Measurements from ENCODE around the gene SRPK2. TPM values are rescaled to one million over a fixed set of nuclear protein-coding genes. Genes with fewer than 3 reads are reported as not detected.

SRPK2 gene
- total RNA-seq, 1 donor from 2014 or later, result 70.5 TPM

GRCh38 chr7:105136221-105136620, 252.5 kb downstream of the SRPK2 start:
- Mint-ChIP-seq H3K36me3 (ENCODE audit: low read depth, unreplicated experiment) (peaks cover 26% of the 10 kb centered on the region), H3K4me3 (ENCODE audit: unreplicated experiment) (no peak overlapping the region), H3K27ac (ENCODE audit: unreplicated experiment) (no peak overlapping the region), H3K9me3 (ENCODE audit: unreplicated experiment) (no peaks in the 10 kb centered on the region), H3K27me3 (ENCODE audit: unreplicated experiment) (peaks cover 7% of the 10 kb centered on the region), H3K4me1 (ENCODE audit: unreplicated experiment) (peaks cover 26% of the 10 kb centered on the region)
- TF ChIP-seq, protein P1, sequence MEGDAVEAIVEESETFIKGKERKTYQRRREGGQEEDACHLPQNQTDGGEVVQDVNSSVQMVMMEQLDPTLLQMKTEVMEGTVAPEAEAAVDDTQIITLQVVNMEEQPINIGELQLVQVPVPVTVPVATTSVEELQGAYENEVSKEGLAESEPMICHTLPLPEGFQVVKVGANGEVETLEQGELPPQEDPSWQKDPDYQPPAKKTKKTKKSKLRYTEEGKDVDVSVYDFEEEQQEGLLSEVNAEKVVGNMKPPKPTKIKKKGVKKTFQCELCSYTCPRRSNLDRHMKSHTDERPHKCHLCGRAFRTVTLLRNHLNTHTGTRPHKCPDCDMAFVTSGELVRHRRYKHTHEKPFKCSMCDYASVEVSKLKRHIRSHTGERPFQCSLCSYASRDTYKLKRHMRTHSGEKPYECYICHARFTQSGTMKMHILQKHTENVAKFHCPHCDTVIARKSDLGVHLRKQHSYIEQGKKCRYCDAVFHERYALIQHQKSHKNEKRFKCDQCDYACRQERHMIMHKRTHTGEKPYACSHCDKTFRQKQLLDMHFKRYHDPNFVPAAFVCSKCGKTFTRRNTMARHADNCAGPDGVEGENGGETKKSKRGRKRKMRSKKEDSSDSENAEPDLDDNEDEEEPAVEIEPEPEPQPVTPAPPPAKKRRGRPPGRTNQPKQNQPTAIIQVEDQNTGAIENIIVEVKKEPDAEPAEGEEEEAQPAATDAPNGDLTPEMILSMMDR (IDR thresholded peaks at IDR 0.05; ENCODE audit: unreplicated experiment), result no peak
- DNase-seq (ENCODE audit: low spot score), result no peak

GRCh38 chr7:105133986-105134655, 254.6 kb downstream of the SRPK2 start:
- Mint-ChIP-seq H3K27ac (ENCODE audit: unreplicated experiment) (no peak overlapping the region), H3K4me3 (ENCODE audit: unreplicated experiment) (no peak overlapping the region), H3K27me3 (ENCODE audit: unreplicated experiment) (peaks cover 7% of the 10 kb centered on the region), H3K9me3 (ENCODE audit: unreplicated experiment) (no peaks in the 10 kb centered on the region), H3K36me3 (ENCODE audit: low read depth, unreplicated experiment) (peaks cover 23% of the 10 kb centered on the region), H3K4me1 (ENCODE audit: unreplicated experiment) (peaks cover 25% of the 10 kb centered on the region)
- TF ChIP-seq, protein P1 (IDR thresholded peaks at IDR 0.05; ENCODE audit: unreplicated experiment), result no peak
- DNase-seq (ENCODE audit: low spot score), result no peak

GRCh38 chr7:105133358-105133757, 255.4 kb downstream of the SRPK2 start:
- Mint-ChIP-seq H3K4me1 (ENCODE audit: unreplicated experiment) (peaks cover 23% of the 10 kb centered on the region), H3K27ac (ENCODE audit: unreplicated experiment) (no peak overlapping the region), H3K4me3 (ENCODE audit: unreplicated experiment) (no peak overlapping the region), H3K36me3 (ENCODE audit: low read depth, unreplicated experiment) (peaks cover 20% of the 10 kb centered on the region), H3K9me3 (ENCODE audit: unreplicated experiment) (no peaks in the 10 kb centered on the region), H3K27me3 (ENCODE audit: unreplicated experiment) (peaks cover 7% of the 10 kb centered on the region)
- no peak for DNase-seq (ENCODE audit: low spot score)
- TF ChIP-seq, protein P1 (IDR thresholded peaks at IDR 0.05; ENCODE audit: unreplicated experiment), result no peak

GRCh38 chr7:105132835-105133234, 255.9 kb downstream of the SRPK2 start:
- peaks cover 23% of the 10 kb centered on the region for H3K4me1 Mint-ChIP-seq (ENCODE audit: unreplicated experiment)
- H3K27ac Mint-ChIP-seq (ENCODE audit: unreplicated experiment), result no peak overlapping the region
- no peak overlapping the region for H3K4me3 Mint-ChIP-seq (ENCODE audit: unreplicated experiment)
- TF ChIP-seq, protein P1 (IDR thresholded peaks at IDR 0.05; ENCODE audit: unreplicated experiment), result no peak
- DNase-seq (ENCODE audit: low spot score), result no peak
- H3K27me3 Mint-ChIP-seq (ENCODE audit: unreplicated experiment), result peaks cover 7% of the 10 kb centered on the region
- peaks cover 17% of the 10 kb centered on the region for H3K36me3 Mint-ChIP-seq (ENCODE audit: low read depth, unreplicated experiment)
- H3K9me3 Mint-ChIP-seq (ENCODE audit: unreplicated experiment), result no peaks in the 10 kb centered on the region

DNA sequence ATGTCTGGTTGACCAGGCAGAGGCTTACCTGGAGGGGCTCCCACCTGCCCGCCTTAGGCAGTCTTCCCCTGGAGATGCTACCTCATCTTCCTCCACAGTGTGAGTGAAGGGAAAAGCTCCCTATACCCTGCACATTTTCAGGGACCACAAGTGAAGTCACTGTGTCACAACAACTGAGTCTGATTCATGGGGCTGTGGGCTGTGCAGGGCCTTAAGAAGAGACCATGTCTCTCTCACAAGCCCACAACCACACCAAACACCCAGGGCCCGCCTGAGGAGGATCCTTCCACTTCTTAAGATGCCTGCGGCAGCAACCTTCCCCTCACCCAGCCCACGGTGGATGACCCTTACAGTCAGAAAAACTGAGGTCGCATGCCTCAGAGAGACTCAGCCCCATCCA, 256.4 kb downstream of the SRPK2 start:
- no peak for DNase-seq (ENCODE audit: low spot score)
- H3K4me3 Mint-ChIP-seq (ENCODE audit: unreplicated experiment), result no peak overlapping the region
- TF ChIP-seq, protein P1 (IDR thresholded peaks at IDR 0.05; ENCODE audit: unreplicated experiment), result no peak
- H3K27ac Mint-ChIP-seq (ENCODE audit: unreplicated experiment), result no peak overlapping the region
- H3K4me1 Mint-ChIP-seq (ENCODE audit: unreplicated experiment), result peaks cover 23% of the 10 kb centered on the region
- peaks cover 7% of the 10 kb centered on the region for H3K27me3 Mint-ChIP-seq (ENCODE audit: unreplicated experiment)
- no peaks in the 10 kb centered on the region for H3K9me3 Mint-ChIP-seq (ENCODE audit: unreplicated experiment)
- H3K36me3 Mint-ChIP-seq (ENCODE audit: low read depth, unreplicated experiment), result peaks cover 14% of the 10 kb centered on the region

Measured in endothelial cell (in vitro differentiated cells).